GM19395 (cell line): ENCODE data around the gene GPER1.
"Not testable (repeated sequence)": the region's sequence is repeated elsewhere in the genome, so short reads cannot be mapped to it uniquely, and the experiment has no call there.

Source experiments
- ATAC-seq: cut with Tn5 transposase; IDR thresholded peaks from one replicate; pipeline ENCODE4 v1.9.1; 2021; ENCODE audit warnings: mild to moderate bottlenecking, moderate library complexity; ENCODE audit not compliant: unreplicated experiment

GPER1 gene

DNA sequence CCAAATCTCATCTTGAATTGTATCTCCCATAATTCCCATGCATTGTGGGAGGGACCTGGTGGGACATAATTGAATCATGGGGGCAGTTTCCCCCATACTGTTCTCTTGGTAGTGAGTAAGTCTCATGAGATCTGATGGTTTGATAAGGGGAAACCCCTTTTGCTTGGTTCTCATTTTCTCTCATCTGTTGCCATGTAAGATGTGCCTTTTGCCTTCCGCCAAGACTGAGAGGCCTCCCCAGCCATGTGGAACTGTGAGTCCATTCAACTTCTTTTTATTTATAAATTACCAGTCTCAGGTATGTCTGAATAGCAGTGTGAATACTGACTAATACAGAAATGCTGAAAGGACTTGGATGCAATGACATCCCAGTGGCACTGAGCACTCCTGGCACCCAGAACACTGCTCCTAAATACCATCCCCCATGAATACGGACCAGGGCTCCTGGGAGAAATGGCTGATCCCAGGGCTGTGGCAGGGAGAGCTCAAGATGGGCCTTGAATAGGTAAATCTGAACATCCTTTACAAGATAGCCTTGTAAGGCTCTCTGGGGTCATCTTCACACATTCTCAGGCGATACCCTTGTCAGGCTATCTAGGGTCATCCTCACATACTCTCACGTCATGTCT is 52.7 kb downstream of the GPER1 start:
- ATAC-seq = no peak

GRCh38 chr7:1141651-1142050 is 53.7 kb downstream of the GPER1 start:
- no peak for ATAC-seq

DNA sequence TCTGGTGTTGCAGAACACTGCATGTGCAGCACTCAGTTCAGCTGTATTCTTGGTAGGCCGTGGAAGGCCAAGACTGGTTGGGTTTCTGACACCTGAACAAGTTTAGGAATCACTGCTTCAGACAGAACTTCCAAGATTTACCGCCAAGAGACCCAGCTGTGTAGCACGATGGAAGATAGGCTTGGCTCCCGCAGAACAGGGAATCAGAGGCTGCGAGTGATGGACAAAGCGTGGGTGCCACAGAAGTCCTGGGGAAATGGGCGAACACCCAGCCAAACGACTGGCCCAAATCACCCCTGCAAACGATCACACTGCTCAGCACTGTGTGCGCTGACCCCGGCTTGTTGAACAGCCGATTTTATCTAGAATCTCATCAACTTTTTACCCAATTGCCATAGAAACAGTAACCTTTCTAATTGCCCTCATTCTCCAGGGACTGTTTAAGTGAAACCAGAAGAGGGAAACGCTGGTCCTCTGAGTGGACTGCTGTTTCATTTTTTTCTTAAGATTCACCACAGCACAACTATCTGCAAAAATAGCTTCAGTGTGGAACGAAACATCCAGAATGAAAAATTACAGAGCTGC is 54.2 kb downstream of the GPER1 start:
- no peak for ATAC-seq

- ATAC-seq = not testable (repeated sequence)
These were observed 55.1 kb downstream of the GPER1 start for GRCh38 chr7:1143031-1143430.
